GM21786 (cell line): ENCODE measurements around the gene MORN5.
"Not testable (repeated sequence)": the region's sequence is repeated elsewhere in the genome, so short reads cannot be mapped to it uniquely, and the experiment has no call there.

Experiments
- ATAC-seq: cut with Tn5 transposase; IDR thresholded peaks from one replicate; pipeline ENCODE4 v1.9.1; 2021; ENCODE audit not compliant: unreplicated experiment

Gene MORN5

DNA sequence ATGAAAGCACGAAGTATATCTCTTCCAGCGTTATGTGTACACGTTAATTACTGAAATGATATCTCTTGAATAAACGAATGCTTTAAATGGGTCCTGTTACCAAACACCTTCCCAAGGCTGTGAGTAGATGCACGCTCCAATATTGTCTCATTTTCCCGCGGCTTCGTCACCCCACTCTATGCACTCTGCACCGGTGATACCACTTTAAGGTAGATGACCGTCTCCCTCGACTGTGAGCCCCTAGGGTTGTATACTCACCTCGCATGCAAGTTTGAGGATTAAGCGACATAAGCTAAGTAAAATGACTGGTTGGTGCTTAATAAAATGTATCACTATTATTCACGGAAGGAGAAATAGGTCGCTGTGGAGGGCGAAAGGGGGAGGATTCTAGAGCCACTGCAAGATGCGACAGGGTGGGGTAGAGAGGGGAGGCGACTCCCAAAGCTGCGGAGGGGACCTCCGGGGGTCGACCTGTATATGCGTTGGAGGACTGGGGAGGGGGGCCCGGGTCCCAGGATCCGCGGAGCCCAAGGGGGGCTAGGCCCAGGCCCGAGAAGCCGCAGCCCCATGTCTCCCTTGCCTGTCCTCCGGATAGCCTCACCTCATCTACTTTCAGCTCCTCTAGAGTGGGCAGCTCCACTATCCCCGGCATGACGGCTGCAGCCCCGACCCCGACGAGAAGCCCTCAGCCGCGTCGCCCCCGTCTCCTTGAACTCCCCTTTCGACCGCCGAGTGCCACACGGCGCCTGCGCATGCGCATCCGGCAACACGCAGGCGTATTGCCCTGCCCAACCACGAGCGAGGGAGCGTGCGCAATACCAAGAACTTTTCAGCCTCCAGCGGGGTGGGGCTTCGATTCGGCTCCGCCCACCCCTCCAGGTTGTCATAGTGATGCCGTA lies at the start of gene MORN5, which contains the start of gene NDUFA8:
MORN5 (plus strand) TSS at position 883 of the 899 bp plus-strand sequence. CDS start 65 bp downstream, outside the sequence.
NDUFA8 (minus strand) TSS at position 754 of the 899 bp plus-strand sequence; CDS start at position 652, 102 bp downstream.
- ATAC-seq = peak; percentile 91

DNA sequence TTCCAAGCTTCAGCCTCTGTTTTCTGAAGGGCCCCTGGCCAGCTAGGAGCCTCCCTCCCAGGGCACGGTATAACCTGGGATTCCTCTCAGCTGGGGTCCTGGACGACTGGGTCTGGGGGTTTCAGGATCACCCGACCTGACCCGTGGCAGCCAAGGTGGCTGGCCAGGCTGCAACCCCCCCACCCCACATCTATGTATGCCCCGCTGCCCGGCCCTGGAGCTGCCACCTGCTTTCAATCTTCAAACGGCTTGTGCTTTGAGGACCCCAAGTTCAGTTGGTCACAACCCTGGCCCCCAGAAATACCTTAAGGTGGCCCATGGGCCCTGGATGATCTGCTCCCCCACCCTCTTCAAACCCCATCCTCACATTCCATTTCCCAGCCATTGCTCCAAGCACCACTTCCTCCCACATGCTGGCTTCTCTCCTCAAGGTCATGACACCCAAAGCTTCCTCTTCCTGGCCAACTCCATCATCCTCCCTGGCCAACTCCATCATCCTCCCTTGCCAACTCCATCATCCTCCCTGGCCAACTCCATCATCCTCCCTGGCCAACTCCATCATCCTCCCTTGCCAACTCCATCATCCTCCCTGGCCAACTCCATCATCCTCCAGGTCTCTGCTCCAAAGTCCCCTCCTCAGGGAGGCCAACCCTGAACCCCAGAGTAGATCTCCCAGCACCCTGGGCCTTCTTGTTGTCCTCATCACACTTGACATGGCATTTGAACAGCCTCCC lies 49.4 kb upstream of the MORN5 start:
- no peak for ATAC-seq

DNA sequence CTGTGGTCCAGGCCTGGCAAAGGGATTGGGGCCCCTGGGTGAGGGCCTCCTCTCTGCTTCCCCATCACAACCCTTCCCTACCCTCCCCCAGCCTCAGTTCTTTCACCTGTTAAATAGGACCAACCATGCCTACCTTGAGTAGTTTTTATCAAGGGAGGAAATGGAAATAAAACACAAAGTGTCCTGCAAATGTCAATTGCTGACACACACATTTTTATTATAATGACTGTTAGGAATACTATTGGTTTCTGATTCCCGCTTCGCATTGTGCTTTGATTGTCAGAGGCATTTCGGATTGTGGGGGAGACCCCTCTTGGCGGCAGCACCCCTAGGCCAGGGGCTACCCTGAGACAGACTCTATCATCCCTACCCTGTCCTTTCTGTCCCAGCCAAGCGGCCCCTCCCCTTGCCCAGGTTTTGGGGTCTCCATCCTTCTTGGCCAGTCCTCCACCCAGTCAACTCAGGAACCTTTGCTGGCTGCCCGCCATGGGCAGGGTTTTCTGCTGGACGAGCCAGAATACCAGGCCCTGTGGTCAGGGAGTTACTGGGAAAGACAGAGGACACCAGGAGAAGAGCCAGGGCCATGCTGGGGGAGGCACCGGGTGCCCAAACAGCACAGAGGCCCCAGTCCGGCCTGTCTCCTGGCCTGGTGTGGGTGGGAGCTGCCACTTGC lies 48.2 kb upstream of the MORN5 start:
- ATAC-seq = no peak

DNA sequence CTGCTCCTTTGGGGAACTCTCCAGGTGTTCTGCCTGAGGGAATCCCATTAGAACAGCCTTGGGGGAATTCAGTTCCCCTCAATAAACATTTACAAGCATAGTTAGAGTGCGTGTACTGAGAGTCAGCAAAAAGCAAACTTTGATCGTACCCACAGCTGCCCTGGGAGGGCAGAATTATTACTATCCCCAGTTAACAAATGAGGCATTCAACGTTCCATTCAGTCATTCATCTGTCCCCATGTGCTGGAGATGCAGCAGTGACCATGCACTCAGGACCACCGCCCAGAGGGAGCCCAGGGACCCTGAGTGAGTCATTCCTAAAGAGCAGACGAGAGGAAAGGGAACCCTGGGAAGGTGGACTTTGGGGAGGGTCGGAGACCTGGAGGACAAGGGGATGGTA lies 47.5 kb upstream of the MORN5 start:
- no peak for ATAC-seq

DNA sequence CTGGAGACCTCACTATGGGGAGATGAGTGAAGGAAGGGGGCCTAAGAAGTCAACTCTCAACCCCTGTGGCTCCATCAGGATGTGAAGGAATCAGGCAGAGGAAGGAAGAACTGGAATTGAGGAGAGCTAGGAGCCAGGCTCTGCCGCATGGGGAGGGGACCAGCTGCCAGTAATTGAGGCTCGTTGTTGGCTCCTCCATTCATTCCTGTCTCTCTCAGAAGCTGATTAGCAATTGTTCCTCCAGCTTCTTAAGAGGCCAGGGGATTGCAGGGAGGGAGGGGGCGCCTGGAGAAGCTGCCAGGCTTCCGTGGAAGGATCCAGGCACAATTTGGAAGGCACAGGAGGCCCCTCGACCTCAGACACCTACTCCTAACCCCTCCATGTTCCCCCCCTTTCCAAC lies 46.1 kb upstream of the MORN5 start:
- no peak for ATAC-seq

DNA sequence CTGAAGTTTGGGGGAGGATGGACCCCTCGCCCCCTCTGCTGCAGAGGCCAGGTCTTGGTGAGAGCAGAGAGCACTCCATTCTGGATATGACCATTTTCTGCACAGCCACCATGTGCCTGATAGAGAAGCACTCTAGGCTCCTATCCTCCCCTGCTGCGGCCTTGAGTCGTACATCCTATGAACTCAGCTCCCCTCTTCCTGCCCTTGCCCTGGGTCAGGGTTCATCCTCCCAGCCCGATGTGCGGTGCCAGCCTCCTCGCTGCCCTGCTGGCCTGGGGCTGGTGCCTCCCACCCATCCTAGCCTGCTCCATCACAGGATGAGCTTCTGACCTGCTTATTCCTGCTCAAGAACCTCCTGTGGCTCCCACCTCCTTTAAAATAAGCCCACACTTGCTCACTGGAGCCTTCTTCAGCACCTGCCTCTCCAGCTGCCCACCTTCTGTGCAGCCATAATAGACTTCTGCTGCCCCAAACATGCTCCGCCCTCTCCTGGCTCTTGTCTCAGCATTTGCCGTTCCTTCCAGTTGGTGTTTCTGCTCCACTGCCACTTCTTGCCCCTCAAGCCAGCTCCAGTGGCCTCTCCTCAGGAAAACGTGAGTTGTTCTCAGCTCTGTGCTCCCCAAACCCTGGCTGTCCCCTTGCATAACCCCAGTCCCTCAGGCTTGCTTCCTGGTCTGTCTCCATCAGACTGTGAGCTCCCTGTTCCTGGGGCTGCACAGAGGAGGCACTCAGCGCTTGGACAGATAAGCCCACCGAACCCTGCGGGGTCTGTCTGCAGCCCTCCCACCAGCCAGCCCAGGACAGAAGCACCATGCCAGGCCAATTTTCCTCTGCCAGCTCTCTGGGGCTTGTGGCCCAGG lies 44.3 kb upstream of the MORN5 start:
- ATAC-seq = no peak

DNA sequence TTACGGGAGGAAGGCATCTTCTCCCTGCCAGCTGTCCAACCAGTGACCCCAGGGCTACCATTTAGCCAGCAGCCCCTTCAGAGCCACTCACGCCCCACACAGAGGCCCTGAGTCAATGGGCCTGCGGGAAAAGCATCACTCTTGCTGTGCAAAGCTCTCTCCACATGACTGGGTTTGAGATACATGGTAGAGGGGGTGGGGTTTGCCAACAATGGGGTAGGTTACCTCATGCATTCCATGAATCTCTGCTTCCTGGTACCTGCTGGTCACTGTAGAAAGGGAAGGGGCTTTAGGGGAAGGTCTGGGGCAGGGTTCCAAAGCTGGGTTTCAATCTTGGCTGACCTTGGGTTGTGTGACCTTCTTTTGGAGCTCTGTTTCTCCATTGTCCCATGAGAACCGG lies 43.7 kb upstream of the MORN5 start:
- no peak for ATAC-seq

DNA sequence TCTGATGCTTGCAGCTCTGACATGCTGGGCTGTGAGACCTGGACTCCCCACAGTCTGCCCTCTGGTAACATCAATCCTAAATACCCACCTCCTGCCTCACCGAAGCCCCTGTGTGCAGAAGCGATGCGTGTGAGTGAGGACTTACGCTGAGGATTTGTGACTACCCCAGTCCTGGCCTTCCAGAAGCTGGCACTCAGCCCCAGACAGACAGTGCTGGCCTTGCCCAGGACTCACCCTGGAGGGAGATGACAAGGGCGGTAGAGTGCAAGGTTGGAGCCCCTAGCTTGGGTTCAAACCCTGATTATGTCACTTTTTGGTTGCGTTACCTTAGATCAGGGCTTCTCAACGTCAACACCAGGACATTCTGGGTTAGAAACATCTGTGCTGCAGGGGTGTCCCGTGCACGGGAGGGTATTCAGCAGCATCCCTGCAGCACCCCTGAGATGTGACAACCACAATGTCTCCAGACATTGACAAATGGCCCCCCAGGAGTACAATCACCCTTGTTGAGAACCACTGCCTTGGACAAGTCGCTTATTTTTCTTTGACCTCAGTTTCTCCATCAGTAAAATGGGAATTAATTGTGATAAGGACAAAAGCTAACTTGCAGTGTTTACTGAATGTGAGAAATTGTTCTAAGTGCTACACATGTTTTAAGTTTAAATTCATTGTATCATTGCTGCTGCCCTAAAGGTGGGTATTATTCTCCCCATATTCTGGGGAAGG lies 43.1 kb upstream of the MORN5 start:
- no peak for ATAC-seq

DNA sequence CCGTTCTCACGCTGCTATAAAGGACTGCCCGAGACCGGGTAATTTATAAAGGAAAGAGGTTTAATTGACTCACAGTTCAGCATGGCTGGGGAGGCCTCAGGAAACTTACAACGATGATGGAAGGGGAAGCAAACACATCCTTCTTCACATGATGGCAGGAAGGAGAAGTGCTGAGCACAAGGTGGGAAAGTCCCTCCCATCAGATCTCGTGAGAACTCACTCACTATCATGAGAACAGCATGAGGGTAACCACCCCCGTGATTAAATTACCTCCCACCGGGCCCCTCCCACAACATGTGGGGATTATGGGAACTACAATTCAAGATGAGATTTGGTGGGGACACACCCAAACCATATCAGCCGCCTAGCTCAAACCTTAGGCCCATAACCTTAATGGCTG lies 42.5 kb upstream of the MORN5 start:
- not testable (repeated sequence) for ATAC-seq

DNA sequence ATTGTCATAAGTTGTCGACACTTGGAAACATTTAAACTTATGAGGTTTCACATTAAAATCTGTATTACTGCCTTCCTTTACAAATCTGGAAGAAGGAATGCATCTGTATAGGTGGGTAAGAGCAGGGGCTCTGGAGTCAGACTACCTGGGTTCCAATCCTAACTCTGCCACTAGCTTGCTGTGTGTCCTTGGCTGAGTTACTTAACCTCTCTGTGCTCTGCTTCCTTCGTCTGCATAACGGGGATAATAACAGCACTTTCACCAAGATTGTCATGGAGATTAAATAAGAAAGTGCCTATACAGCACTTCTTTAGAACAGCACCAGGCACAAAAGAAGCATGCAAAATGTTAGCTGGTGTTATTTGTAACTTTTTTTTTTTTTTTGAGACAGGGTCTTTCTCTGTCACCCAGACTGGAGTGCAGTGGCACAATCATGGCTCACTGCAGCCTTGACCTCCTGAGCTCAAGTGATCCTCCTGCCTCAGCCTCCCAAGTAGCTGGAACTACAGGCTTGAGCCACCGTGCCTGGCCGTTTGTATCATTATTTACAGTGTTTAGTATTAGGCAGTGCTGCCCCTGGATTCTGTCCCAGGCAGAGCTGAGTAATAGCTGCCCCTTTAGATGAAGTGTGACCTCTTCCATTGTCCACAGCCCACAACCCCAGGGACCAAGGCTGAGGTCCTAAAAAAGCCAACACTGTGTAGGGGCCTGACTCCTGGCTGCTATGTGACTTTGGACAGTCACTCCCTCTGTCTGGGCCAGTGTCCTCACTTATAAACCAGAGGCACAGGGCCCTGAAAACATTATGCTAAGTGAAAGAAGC lies 41.2 kb upstream of the MORN5 start:
- no peak for ATAC-seq

DNA sequence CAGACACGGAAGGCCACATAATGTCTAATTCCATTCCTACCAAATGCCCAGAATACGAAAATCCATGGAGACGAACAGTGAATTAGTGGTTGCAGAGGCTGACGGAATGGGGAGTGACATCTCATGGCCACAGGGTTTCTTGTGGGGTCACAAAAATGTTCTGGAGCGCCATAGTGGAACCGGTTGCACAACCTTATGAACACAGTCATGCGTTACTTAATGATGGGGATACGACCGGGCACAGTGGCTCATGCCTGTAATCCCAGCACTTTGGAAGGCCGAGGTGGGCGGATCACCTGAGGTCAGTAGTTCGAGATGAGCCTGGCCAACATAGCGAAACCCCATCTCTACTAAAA lies 40.6 kb upstream of the MORN5 start:
- no peak for ATAC-seq

DNA sequence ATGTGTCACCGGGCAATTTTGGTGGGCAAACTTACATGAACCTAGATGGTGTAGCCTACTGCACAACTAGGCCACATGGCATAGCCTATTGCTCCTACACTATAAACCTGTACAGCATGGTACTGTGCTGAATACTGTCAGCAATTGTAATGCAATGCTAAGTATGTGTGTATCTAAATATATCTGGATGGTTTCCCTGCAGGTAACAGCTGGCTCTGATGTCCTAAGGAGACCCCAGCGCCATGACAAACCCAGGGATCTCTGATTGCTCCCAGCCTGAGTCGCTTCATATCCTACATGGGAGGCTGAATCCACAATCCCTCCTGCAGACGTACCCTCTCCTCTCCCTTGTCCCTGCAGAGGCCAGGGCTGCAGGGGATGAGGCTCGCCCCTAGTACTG lies 40.0 kb upstream of the MORN5 start:
- no peak for ATAC-seq

DNA sequence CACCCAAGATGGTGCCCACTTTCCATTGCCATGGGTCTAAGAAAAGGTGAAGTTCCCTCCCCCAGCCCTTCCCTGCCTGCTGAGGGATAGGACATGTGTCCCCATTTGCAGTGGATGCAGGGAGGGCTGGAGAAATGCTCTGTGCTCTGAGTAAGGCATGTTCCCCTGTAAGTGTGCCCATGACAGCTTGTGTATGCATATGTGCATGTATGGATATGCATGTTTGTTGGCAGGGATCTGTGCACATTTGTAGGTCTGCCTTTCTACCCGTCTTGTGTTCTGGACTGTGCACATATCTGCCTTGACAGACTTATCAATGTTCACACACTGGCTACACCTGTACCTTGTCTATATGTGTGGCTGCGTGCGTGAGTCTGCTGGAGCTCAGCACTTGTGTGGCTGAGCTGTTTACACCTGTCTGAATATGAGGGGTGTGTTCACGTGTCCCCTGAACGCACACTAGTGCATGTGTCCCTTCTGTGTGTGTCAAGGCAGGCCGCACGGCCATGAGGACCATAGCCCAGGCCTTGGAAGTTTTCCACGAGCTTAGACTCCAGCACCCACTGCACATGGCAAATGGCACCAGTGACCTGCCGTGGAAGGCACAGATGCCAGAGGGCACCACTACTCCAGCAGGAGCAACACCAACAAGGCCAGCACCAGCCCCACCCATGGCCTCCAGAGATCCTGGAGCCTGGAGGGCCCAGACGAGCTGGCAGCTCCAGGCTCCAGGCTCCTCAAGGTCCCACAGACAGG lies 39.2 kb upstream of the MORN5 start:
- ATAC-seq = no peak

DNA sequence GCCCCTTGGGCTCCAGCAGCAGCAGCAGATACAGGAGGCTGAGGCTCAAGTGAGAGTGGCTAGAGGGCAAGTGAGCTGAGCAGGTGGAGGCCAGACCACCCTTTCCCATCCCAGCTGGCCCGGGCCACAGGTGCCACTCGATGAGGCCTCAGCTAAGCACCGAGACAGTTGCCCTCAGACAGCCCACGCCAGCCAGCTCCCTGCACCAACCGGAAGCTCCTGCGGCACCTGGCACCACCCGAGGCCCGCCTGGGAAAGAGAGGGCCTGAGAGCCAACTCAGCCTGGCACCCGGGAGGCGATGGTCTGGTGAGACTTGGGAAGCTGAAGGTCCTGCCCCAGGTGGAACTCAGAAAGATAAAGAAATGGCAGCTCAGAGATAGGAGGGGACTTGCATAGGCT lies 38.3 kb upstream of the MORN5 start:
- no peak for ATAC-seq

DNA sequence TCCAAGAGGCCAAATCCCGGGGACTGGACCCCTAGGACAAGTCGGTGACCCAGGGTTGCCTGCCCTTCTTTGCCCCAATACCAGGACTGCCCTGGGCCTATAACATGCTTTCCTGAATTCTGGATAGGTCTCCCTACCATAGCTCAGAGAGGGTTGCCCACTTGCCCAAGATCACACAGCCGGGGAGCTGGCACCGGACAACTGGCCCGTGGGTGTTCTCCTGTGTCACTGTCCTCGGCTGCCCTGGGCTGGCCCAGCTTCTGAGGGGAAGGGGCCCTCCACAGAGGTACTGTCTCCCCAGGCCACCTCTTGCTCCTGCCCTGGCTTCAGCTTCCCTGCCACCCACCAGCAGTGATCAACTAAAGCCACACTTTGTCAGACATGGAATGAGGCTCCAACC lies 37.8 kb upstream of the MORN5 start:
- ATAC-seq = no peak

DNA sequence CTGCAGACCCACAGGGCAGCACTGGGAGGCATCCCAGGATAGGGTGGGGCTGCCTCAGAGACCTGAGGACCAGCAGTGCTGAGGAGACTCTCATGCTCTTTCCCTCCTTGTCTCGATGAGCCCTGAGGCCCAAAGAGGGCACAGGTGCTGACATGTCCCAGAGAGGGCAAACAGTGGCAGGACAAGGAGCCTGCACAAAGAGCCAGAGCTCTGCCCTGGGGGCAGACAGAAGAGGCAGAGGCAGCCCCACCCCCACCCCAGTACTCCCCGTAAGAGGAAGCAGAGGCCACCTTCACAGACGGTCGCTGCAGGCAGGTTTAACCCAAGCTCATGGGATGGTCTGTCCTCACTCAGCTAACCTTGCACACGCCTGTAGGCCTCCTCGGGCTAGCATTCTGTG lies 37.2 kb upstream of the MORN5 start:
- no peak for ATAC-seq

DNA sequence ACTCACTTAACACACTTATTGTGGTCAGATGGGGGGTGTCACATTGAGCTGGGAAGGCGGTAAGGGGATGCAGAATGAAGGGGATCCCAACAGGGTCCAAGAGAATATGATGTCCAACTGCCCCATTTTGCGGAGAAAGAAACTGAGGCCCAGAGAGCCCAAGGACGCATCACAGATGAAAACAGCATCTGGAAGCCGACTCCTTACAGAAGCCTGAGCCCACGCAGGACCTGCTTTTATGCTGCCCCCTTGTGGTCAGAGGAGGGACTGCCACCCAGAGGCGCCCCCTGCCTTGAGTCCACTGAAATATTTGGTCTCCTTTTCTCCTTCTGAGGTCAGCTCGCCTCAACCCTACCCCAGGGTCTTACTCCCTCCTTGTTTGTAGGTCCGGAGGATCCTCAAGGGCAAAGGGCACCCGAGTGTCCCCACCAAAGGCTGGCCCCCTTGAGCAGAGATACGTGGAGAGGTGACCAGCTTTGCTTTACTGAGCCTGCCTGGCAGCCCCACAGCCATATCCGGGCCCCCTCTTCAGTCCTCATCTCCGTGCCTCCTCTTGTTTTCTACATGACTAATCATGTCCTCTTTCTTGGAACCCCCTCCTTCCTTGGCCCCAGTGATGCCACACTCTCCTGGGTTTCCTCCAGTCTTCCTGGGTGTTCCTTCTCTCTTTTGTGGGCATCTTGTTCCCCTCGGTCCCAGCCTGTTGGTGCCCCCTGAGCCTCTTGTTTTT lies 36.6 kb upstream of the MORN5 start:
- no peak for ATAC-seq

DNA sequence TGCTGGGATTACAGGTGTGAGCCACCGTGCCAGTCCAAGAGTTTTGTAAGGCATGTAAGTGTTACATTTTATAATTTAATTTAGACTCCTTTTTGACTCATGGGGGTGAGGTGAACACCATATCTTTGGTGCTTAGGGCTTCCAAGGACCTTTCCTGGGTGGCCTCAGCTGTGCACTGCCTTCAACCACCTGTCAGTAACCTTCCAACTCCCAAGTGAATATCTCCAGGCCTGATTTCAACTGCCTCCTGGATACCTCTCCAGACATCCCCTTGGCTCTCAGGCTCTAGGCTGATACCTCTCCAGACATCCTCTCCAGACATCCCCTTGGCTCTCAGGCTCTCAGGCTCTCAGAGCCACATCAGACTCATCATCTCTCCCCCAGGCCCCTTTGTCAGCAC lies 35.7 kb upstream of the MORN5 start:
- no peak for ATAC-seq
